OCI-LY3 (cell line): Measurements from ENCODE around the gene CRTAP.

ENCODE experiments used
- EZH2phosphoT487 ChIP-seq: fragments of 200-600 bp; shearing (Covaris generic); IDR thresholded peaks from 2 replicates; pipeline ENCODE4 v1.6.1; 2018; ENCODE audit warnings: antibody characterized with exemption, mixed run types, low read depth
- TF ChIP-seq, protein P1 (sequence below): fragments of 200-600, 300-600 bp; sonication (generic); IDR thresholded peaks from 2 replicates; pipeline ENCODE4 v1.5.1; 2014; ENCODE audit warnings: antibody characterized with exemption, low read length, low read depth

GRCh38 chr3:33187368-33187634 lies 73.5 kb downstream of the CRTAP start:
- TF ChIP-seq, protein P1, sequence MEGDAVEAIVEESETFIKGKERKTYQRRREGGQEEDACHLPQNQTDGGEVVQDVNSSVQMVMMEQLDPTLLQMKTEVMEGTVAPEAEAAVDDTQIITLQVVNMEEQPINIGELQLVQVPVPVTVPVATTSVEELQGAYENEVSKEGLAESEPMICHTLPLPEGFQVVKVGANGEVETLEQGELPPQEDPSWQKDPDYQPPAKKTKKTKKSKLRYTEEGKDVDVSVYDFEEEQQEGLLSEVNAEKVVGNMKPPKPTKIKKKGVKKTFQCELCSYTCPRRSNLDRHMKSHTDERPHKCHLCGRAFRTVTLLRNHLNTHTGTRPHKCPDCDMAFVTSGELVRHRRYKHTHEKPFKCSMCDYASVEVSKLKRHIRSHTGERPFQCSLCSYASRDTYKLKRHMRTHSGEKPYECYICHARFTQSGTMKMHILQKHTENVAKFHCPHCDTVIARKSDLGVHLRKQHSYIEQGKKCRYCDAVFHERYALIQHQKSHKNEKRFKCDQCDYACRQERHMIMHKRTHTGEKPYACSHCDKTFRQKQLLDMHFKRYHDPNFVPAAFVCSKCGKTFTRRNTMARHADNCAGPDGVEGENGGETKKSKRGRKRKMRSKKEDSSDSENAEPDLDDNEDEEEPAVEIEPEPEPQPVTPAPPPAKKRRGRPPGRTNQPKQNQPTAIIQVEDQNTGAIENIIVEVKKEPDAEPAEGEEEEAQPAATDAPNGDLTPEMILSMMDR: no peak
- no peak for TF ChIP-seq EZH2phosphoT487
